K562 (cell line): ENCODE results near the gene CASKIN1. TPM values are rescaled to one million over a fixed set of nuclear protein-coding genes. Genes with fewer than 3 reads are reported as not detected.

Source experiments
- ATAC-seq: fragments of 200-7000 bp; cut with Tn5 transposase; 3 replicates; pipeline ENCODE4 v1.9.1; 2020; ENCODE audit warnings: moderate library complexity
- BruUV-seq: library from RNA; stranded (reverse); fragments of 400-500 nt; replicated peaks from 2 replicates; lab custom pipeline; 2021; lab: Mats Ljungman, UMichigan
- CTCF ChIA-PET: fragments of 300-600 bp; formaldehyde crosslinking; extraction: SDS; loops from one replicate; lab custom pipeline; 2021; ENCODE audit warnings: low intra/inter-chr PET ratio; lab: Yijun Ruan, JAX
- POLR2A ChIA-PET: fragments of 300-600, 350-650 bp; sonication (Branson Sonifier 250); formaldehyde crosslinking; extraction: SDS; loops from one replicate; lab custom pipeline; 2021; ENCODE audit warnings: antibody characterized with exemption, inconsistent platforms; lab: Yijun Ruan, JAX
- DNase-seq, 4 experiments: peaks; one replicate each; pipeline versions ENCODE4 v3.0.0 to v3.0.0-alpha.2; 2011 to 2018; ENCODE audit warnings: low spot score in 3 of 4, mixed read lengths in 3 of 4; ENCODE audit errors: extremely low read depth in 1 of 4
- FAIRE-seq: peaks from 2 replicates; lab custom pipeline; 2011; peaks lifted over from hg19 to GRCh38; lab: Jason Lieb, UNC
- H2AFZ ChIP-seq: 2 replicates; pipeline ENCODE4 v1.6.0; 2011; ENCODE audit warnings: low read depth, low read length, control low read depth, inconsistent platforms
- H3K27ac ChIP-seq: fragments of 200-600 bp; 3 replicates; pipeline ENCODE4 v1.8.0; 2011; ENCODE audit warnings: low read depth, mild to moderate bottlenecking, control low read depth, inconsistent platforms, low read length, moderate library complexity, mixed read lengths; ENCODE audit errors: extremely low read depth
- H3K27me3 ChIP-seq, 2 experiments: fragments of 300-600 bp in 1 of 2; 2 replicates in 1 of 2; 3 replicates in 1 of 2; pipeline versions ENCODE4 v1.6.0 to v1.8.0; 2011; ENCODE audit warnings: inconsistent platforms in 2 of 2, low read length in 2 of 2, mild to moderate bottlenecking in 1 of 2, mixed read lengths in 1 of 2, moderate library complexity in 1 of 2; ENCODE audit not compliant: control insufficient read depth in 2 of 2, insufficient read depth in 2 of 2
- H3K36me3 ChIP-seq: fragments of 300-600 bp; 3 replicates; pipeline ENCODE4 v1.8.0; 2011; ENCODE audit warnings: mild to moderate bottlenecking, low read length, inconsistent platforms; ENCODE audit not compliant: control insufficient read depth, insufficient read depth
- H3K4me1 ChIP-seq, 2 experiments: fragments of 200-600 bp in 1 of 2; replicated peaks in 1 of 2; 2 replicates in 1 of 2; 3 replicates in 1 of 2; pipeline versions ENCODE4 v1.5.1 to v1.8.0; 2011; ENCODE audit warnings: inconsistent platforms in 2 of 2, low read length in 2 of 2, mild to moderate bottlenecking in 1 of 2, mixed read lengths in 1 of 2, moderate library complexity in 1 of 2; ENCODE audit not compliant: control insufficient read depth in 2 of 2, insufficient read depth in 2 of 2
- H3K4me2 ChIP-seq: 2 replicates; pipeline ENCODE4 v1.6.1; 2011; ENCODE audit warnings: low read length, control low read depth, inconsistent platforms, mixed read lengths; ENCODE audit not compliant: insufficient read depth
- H3K4me3 ChIP-seq: fragments of 200-600 bp; sonication (generic), shearing (Covaris generic); 2 replicates; pipeline ENCODE4 v1.5.1; 2016; ENCODE audit warnings: control low read depth, inconsistent platforms
- H3K79me2 ChIP-seq: fragments of 200-600 bp; 3 replicates; pipeline ENCODE4 v1.8.0; 2011; ENCODE audit warnings: low read length, inconsistent platforms; ENCODE audit not compliant: control insufficient read depth, insufficient read depth
- H3K9ac ChIP-seq, 2 experiments: 2 replicates each; pipeline versions ENCODE4 v1.6.0 to v1.6.1; 2011; ENCODE audit warnings: low read depth in 2 of 2, low read length in 2 of 2, control low read depth in 1 of 2, inconsistent platforms in 1 of 2, mild to moderate bottlenecking in 1 of 2, mixed read lengths in 1 of 2; ENCODE audit not compliant: insufficient read depth in 1 of 2
- H3K9me1 ChIP-seq: one replicate; pipeline ENCODE4 v1.6.0; 2011; ENCODE audit warnings: inconsistent platforms, mild to moderate bottlenecking, low read length, moderate library complexity; ENCODE audit not compliant: control insufficient read depth, insufficient read depth
- H3K9me3 ChIP-seq: replicated peaks from 2 replicates; pipeline ENCODE4 v1.5.1; 2011; ENCODE audit warnings: low read depth, low read length, inconsistent platforms; ENCODE audit not compliant: control insufficient read depth, insufficient read depth
- H4K20me1 ChIP-seq: replicated peaks from 2 replicates; pipeline ENCODE4 v1.6.1; 2011; ENCODE audit warnings: low read length, inconsistent platforms, mixed read lengths; ENCODE audit not compliant: control insufficient read depth, insufficient read depth
- BRD9 ChIP-seq: fragments of 450-650 bp; IDR thresholded peaks from 2 replicates; pipeline ENCODE4 v1.6.1; 2018; ENCODE audit warnings: low read depth; ENCODE audit not compliant: partially characterized antibody
- CCNT2 ChIP-seq: IDR thresholded peaks from 2 replicates; pipeline ENCODE4 v1.6.1; 2011; ENCODE audit warnings: borderline replicate concordance, low read depth, mild to moderate bottlenecking, moderate library complexity, mixed read lengths, low read length; ENCODE audit not compliant: insufficient read length; ENCODE audit errors: extremely low read depth
- HNRNPL ChIP-seq: fragments of 200-400 bp; formaldehyde crosslinking; IDR thresholded peaks from 2 replicates; pipeline ENCODE4 v1.6.1; 2017; ENCODE audit warnings: low read depth, mild to moderate bottlenecking, low read length
- MAFG ChIP-seq: fragments of 450-650 bp; conservative IDR thresholded peaks from 2 replicates; pipeline ENCODE4 v1.6.1; 2016; ENCODE audit warnings: missing genetic modification characterization, missing compliant biosample characterization
- NFYB ChIP-seq: IDR thresholded peaks from 2 replicates; pipeline ENCODE4 v1.6.1; 2011; ENCODE audit warnings: mild to moderate bottlenecking, moderate library complexity; ENCODE audit not compliant: insufficient read length; ENCODE audit errors: extremely low read depth
- NKRF ChIP-seq: fragments of 450-650 bp; IDR thresholded peaks from 2 replicates; pipeline ENCODE4 v1.6.1; 2016; ENCODE audit warnings: borderline replicate concordance
- POLR2G ChIP-seq: fragments of 200-400 bp; formaldehyde crosslinking; IDR thresholded peaks from 2 replicates; pipeline ENCODE4 v1.6.1; 2017; ENCODE audit warnings: low read depth, mild to moderate bottlenecking, antibody characterized with exemption, low read length, moderate library complexity
- TSHZ1 ChIP-seq: fragments of 250-450 bp; sonication (Bioruptor Pico); IDR thresholded peaks from 2 replicates; pipeline ENCODE4 v1.4.0; 2020; ENCODE audit warnings: mild to moderate bottlenecking, moderate library complexity
- ZNF12 ChIP-seq: sonication (generic); formaldehyde crosslinking; IDR thresholded peaks from 2 replicates; pipeline ENCODE4 v1.4.0; 2020; ENCODE audit warnings: mild to moderate bottlenecking, missing genetic modification reagents
- ZNF140 ChIP-seq: fragments of 250-450 bp; sonication (Bioruptor Pico); IDR thresholded peaks from 2 replicates; pipeline ENCODE4 v1.8.0; 2021; ENCODE audit warnings: moderate library complexity, mild to moderate bottlenecking, inconsistent platforms
- ZNF696 ChIP-seq: fragments of 250-450 bp; sonication (Bioruptor Pico); conservative IDR thresholded peaks from 2 replicates; pipeline ENCODE4 v1.4.0; 2020; ENCODE audit warnings: mild to moderate bottlenecking, moderate library complexity
- WGBS: fragments of 100-300 bp; shearing (Covaris generic); methylation state at CpG from one replicate; pipeline ENCODE4 v1.1.6; 2016; ENCODE audit warnings: low coverage, mixed read lengths; ENCODE audit not compliant: insufficient coverage; ENCODE audit errors: missing lambda C conversion rate; 5-methylcytosine and 5-hydroxymethylcytosine counted together
- in situ Hi-C: fragments of 300-500 bp; cut with MboI; formaldehyde crosslinking; loops from 4 replicates; pipeline ENCODE4 v1.15.0; 2018; ENCODE audit warnings: inconsistent platforms, mixed read lengths
- intact Hi-C: fragments of 100-400 bp; cut with micrococcal nuclease; formaldehyde crosslinking; loops from 2 replicates; pipeline ENCODE4 v1.14.2; 2022
- polyA plus RNA-seq, 8 experiments: library from polyadenylated mRNA; depleted of rRNA in 4 of 8; stranded (reverse) in 5 of 8; unstranded in 3 of 8; fragments of >200 nt; fragmentation: Nextera tagmentation in 2 of 8; fragmentation: Illumina TruSeq in 1 of 8; extraction: Ambion mirVana in 2 of 8; extraction: Trizol in 1 of 8; gene quantifications; 2 replicates each; pipeline versions ENCODE4 v1.2.1 to v1.2.3, GENCODE V29; 2011 to 2014; ENCODE audit warnings: inconsistent platforms in 1 of 8, missing spikeins in 1 of 8
- total RNA-seq, 7 experiments: library from RNA; depleted of rRNA in 6 of 7; stranded (reverse); fragments of >200 nt in 6 of 7; fragmentation: Illumina TruSeq in 2 of 7; extraction: Trizol in 2 of 7; gene quantifications; 2 replicates each; pipeline versions ENCODE4 v1.2.1 to v1.2.3, GENCODE V29; 2011 to 2021; ENCODE audit warnings: low replicate concordance in 1 of 7

Gene CASKIN1
- total and polyA plus RNA-seq, 9 of the 15 experiments (the other 6 are each of a cell fraction or from before 2014, with no cell fraction given): 0.15 to 4.5 (median 1.5) TPM; not detected in 2

GRCh38 chr16:2179107-2179501 is 17.3 kb downstream of the CASKIN1 start:
- H3K9me3 ChIP-seq: no peaks in the 10 kb centered on the region
- TF ChIP-seq CCNT2: no peak
- TF ChIP-seq TSHZ1 (CRISPR knock-in tag): no peak
- TF ChIP-seq ZNF12 (CRISPR knock-in tag): no peak
- TF ChIP-seq ZNF140: no peak
- TF ChIP-seq NKRF: no peak
- TF ChIP-seq NFYB: no peak
- TF ChIP-seq BRD9: no peak
- TF ChIP-seq POLR2G: 0 out of 2 replicates have a peak, but pooled peaks have one; percentile 9
- TF ChIP-seq MAFG (tag): no peak
- TF ChIP-seq ZNF696 (CRISPR knock-in tag): no peak
- peak; percentile 85 for TF ChIP-seq HNRNPL
- TF ChIP-seq, all 486 proteins: peak for 2
- 100% methylated on average over 2 of the region's 50 CpGs for WGBS
- ATAC-seq (no peak), DNase-seq (no peak), FAIRE-seq (no peak)
- Histone ChIP-seq H3K4me1 (peaks cover 2 to 87% of the 10 kb centered on the region in 2 experiments; a peak in 3 of 5 replicates), H3K4me2 (no peak overlapping the region), H4K20me1 (no peaks in the 10 kb centered on the region; the same call in 1 of the 2 replicates), H3K9ac (no peak overlapping the region), H2AFZ (no peak overlapping the region), H3K9me1 (no peaks in the 10 kb centered on the region), H3K27me3 (no peaks in the 10 kb centered on the region), H3K27ac (no peak overlapping the region), H3K79me2 (no peaks in the 10 kb centered on the region), H3K36me3 (peaks cover 35% of the 10 kb centered on the region; the same call in 1 of the 3 replicates), H3K4me3 (no peak overlapping the region)
- ChIA-PET CTCF (no interaction called here), POLR2A (no interaction called here)
- in situ Hi-C loops: no loop called here
- intact Hi-C loops: no loop called here
- no TSS peak for BruUV-seq
